ENCODE data around the gene GABRR3.

GRCh38 chr3:98035208-98035607, at the start of gene GABRR3:
- TF ChIP-seq POLR2A (IDR thresholded peaks at IDR 0.05; ENCODE audit: low read depth, low read length) (no peak), POLR2AphosphoS5 (IDR thresholded peaks at IDR 0.05; ENCODE audit: low read depth, low read length) (no peak), TAF1 (IDR thresholded peaks at IDR 0.05; ENCODE audit: borderline replicate concordance, low read depth, low read length) (no peak)
